Tibial nerve (tissue), 4 donors: ENCODE results near the gene SINHCAF. TPM values are rescaled to one million over a fixed set of nuclear protein-coding genes. Genes with fewer than 3 reads are reported as not detected.
A peak's percentile ranks its signal among the peaks of the same experiment; 100 is the strongest.

Experiments used
- DNase-seq, 2 donors: peaks; one replicate each; pipeline ENCODE4 v3.0.0-alpha.2; 2019; ENCODE audit warnings: low spot score in 2 of 2
- H3K27ac ChIP-seq, 4 donors: fragments of 200-600 bp; sonication (generic) in 3 of 4; one replicate each; pipeline ENCODE4 v1.5.1; 2017 to 2019; ENCODE audit warnings: mild to moderate bottlenecking in 1 of 4
- H3K27me3 ChIP-seq, 2 donors: fragments of 200-600 bp; sonication (generic) in 1 of 2; one replicate each; pipeline versions ENCODE4 v1.5.1 to v1.6.0; 2017 to 2019
- H3K36me3 ChIP-seq, 3 donors: fragments of 200-600 bp; sonication (generic); one replicate each; pipeline ENCODE4 v1.5.1; 2018 to 2019
- H3K4me1 ChIP-seq, 4 donors: fragments of 200-600 bp; sonication (generic) in 3 of 4; one replicate each; pipeline ENCODE4 v1.5.1; 2017 to 2019
- H3K4me3 ChIP-seq, 4 donors: fragments of 200-600 bp; sonication (generic) in 3 of 4; one replicate each; pipeline ENCODE4 v1.5.1; 2017 to 2019; ENCODE audit warnings: mild to moderate bottlenecking in 1 of 4, moderate library complexity in 1 of 4
- H3K9me3 ChIP-seq, 4 donors: fragments of 200-600 bp; sonication (generic) in 3 of 4; one replicate each; pipeline ENCODE4 v1.5.1; 2017 to 2019
- CTCF ChIP-seq, 5 experiments: fragments of 200-600 bp in 3 of 5; fragments of 450-650 bp in 2 of 5; sonication (generic) in 3 of 5; IDR thresholded peaks; one replicate each; pipeline ENCODE4 v1.5.1; 2016 to 2019; ENCODE audit warnings: antibody characterized with exemption in 5 of 5, mild to moderate bottlenecking in 3 of 5, moderate library complexity in 2 of 5
- EP300 ChIP-seq, 2 donors: sonication (generic); formaldehyde crosslinking; IDR thresholded peaks; one replicate each; pipeline ENCODE4 v1.6.1; 2017; ENCODE audit warnings: antibody characterized with exemption in 2 of 2, mild to moderate bottlenecking in 1 of 2
- POLR2A ChIP-seq, 2 donors: fragments of 450-650 bp; IDR thresholded peaks; one replicate each; pipeline ENCODE4 v1.6.1; 2017; ENCODE audit warnings: antibody characterized with exemption in 2 of 2, mild to moderate bottlenecking in 2 of 2, moderate library complexity in 2 of 2
- WGBS, 2 donors: methylation state at CpG; one replicate each; pipeline ENCODE4 v1.1.5; 2018; 5-methylcytosine and 5-hydroxymethylcytosine counted together
- total RNA-seq, 4 donors: library from RNA; depleted of rRNA; stranded (reverse); fragments of >200 nt; gene quantifications; one replicate each; pipeline ENCODE4 v1.1.0, GENCODE V29; 2016

Gene SINHCAF
- total RNA-seq, 4 donors from 2014 or later, result 7.5 to 18.6 (median 10.5) TPM

DNA sequence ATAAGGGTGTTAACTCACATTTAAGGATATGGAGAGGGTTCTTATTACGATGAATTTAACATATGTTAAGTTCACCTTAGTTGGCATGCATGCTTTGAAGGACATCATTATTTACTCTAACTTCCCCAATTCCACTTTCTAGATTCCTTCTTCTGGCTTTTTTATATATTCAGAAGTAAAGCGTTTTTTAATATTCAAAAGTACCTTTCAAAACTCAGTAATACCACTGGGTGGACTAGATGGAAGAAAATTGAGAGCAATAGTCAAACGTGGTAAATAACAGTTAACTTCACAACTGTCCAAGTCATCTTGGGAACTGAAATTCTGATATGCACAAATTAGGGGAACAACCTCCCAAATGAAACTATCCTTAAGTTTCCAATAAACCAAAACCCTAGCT, 9.1 kb downstream of the SINHCAF start:
- Histone ChIP-seq H3K4me1 (peaks cover 0 to 20% (median 7%) of the 10 kb centered on the region in 4 donors), H3K27me3 (no peaks in the 10 kb centered on the region), H3K4me3 (peak overlapping the region in 1 of 4 donors; percentile 38), H3K27ac (no peak overlapping the region), H3K36me3 (no peaks in the 10 kb centered on the region), H3K9me3 (no peaks in the 10 kb centered on the region)
- DNase-seq, result no peak
- WGBS, 2 donors, result 53 to 55% methylated on average over 3 of the region's 3 CpGs
- TF ChIP-seq EP300 (IDR thresholded peaks at IDR 0.05), result no peak
- TF ChIP-seq POLR2A (IDR thresholded peaks at IDR 0.05), result no peak
- no peak for TF ChIP-seq CTCF (IDR thresholded peaks at IDR 0.05)

DNA sequence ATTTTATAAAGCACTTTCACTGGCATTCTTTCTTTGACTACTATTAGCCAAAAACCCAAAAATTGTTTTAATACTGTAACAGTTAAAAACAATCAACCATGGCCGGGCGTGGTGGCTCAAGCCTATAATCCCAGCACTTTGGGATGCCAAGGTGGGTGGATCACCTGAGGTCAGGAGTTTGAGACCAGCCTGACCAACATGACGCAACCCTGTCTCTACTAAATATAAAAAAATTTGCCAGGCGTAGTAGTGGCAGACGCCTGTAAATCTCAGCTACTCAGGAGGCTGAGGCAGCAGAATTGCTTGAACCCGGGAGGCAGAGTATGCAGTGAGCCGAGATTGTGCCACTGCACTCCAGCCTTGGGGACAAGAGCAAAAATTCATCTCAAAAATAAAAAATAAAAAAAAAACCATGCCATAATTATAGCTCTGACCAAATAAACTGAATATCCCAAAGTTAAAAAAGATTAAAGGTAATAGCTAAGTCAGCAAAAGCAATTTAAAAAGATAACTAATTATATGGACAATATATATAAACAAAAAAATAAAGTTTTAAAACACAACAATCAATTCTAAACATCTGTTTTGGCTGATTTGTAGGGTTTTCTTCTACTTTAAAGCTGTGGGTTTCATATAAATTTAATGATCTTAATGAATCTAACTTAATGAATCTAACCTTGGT, 10.0 kb downstream of the SINHCAF start:
- H3K4me1 ChIP-seq, result peaks cover 0 to 20% (median 7%) of the 10 kb centered on the region in 4 donors
- no peaks in the 10 kb centered on the region for H3K27me3 ChIP-seq
- no peak overlapping the region for H3K27ac ChIP-seq
- H3K9me3 ChIP-seq, result no peaks in the 10 kb centered on the region
- TF ChIP-seq CTCF (IDR thresholded peaks at IDR 0.05), result no peak
- TF ChIP-seq EP300 (IDR thresholded peaks at IDR 0.05), result no peak
- TF ChIP-seq POLR2A (IDR thresholded peaks at IDR 0.05), result no peak
- DNase-seq, result no peak
- no peaks in the 10 kb centered on the region for H3K36me3 ChIP-seq
- no peak overlapping the region for H3K4me3 ChIP-seq
- WGBS, 2 donors, result 90 to 97% methylated on average over 7 of the region's 7 CpGs

DNA sequence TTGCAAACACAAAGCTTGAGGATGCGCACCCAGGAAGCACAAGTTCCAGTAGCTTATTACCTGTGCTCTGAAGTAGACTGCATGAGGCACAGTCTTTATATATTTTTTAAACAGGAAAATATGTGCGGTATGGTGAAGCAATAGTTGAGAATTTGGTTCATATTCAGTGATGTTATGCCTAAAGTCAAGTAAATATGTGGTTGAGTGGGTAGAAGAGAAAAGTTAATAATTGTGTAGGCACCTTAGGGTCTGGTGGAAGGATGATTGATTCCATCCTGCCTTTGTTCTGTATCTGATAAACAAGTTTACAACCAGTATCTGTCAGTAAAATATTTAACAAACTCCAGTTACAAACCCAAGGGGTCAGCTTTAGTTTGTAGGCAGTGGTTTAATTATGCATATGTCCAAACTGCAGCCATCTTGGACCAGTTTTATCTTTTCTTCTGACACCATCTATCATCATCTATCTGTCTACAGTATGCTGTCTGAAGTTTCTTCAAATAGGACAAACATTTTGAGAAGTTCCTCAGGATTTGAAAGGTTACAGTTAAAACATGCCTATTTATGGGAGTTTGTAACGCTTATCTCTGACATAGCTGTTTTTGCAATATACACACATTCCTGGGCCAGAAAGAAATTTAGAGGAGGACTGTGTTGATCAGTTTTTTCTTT, 10.8 kb downstream of the SINHCAF start:
- TF ChIP-seq POLR2A (IDR thresholded peaks at IDR 0.05) (no peak), CTCF (IDR thresholded peaks at IDR 0.05) (no peak), EP300 (IDR thresholded peaks at IDR 0.05) (no peak)
- H3K36me3 ChIP-seq, result no peaks in the 10 kb centered on the region
- no peaks in the 10 kb centered on the region for H3K9me3 ChIP-seq
- no peak overlapping the region for H3K4me3 ChIP-seq
- no peak for DNase-seq
- peaks cover 0 to 20% (median 7%) of the 10 kb centered on the region in 4 donors for H3K4me1 ChIP-seq
- 98% methylated on average over 3 of the region's 3 CpGs for WGBS, 2 donors
- H3K27me3 ChIP-seq, result no peaks in the 10 kb centered on the region
- H3K27ac ChIP-seq, result no peak overlapping the region

DNA sequence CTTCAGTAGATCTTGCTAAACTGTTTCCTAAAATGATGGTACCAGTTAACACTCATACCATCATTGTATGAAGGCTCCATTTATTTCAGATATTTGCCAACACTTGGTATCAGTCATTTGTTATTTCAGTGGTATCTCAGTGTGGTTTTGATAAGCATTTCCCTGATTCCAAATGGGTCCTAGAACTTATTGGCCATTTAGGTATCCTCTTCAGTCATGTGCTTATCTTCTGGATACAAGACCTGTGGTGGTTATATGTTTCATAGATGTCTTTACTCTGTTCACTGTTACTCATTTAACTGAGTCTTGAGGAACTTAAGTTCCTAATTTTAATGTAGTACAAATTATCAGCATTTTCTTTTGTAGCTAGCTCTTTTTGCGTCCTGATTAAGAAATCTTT, 13.5 kb downstream of the SINHCAF start:
- no peak overlapping the region for H3K4me3 ChIP-seq
- no peak overlapping the region for H3K27ac ChIP-seq
- peaks cover 0 to 7% (median 3%) of the 10 kb centered on the region in 4 donors for H3K4me1 ChIP-seq
- WGBS, 2 donors, result 100% methylated on average over 1 of the region's 1 CpG
- H3K36me3 ChIP-seq, result no peaks in the 10 kb centered on the region
- no peaks in the 10 kb centered on the region for H3K9me3 ChIP-seq
- no peak for TF ChIP-seq EP300 (IDR thresholded peaks at IDR 0.05)
- DNase-seq, result no peak
- H3K27me3 ChIP-seq, result no peaks in the 10 kb centered on the region

GRCh38 chr12:31311634-31312258, 14.2 kb downstream of the SINHCAF start:
- no peaks in the 10 kb centered on the region for H3K36me3 ChIP-seq
- H3K4me3 ChIP-seq, result no peak overlapping the region
- TF ChIP-seq CTCF (IDR thresholded peaks at IDR 0.05) (no peak), EP300 (IDR thresholded peaks at IDR 0.05) (no peak), POLR2A (IDR thresholded peaks at IDR 0.05) (no peak)
- DNase-seq, result no peak
- H3K4me1 ChIP-seq, result peaks cover 0 to 2% (median under 1%) of the 10 kb centered on the region in 4 donors
- no peak overlapping the region for H3K27ac ChIP-seq
- H3K27me3 ChIP-seq, result no peaks in the 10 kb centered on the region
- WGBS, 2 donors, result 90 to 99% methylated on average over 2 of the region's 2 CpGs
- H3K9me3 ChIP-seq, result no peaks in the 10 kb centered on the region
